K562 (cell line): Measurements from ENCODE around the gene SLC25A17. TPM values are rescaled to one million over a fixed set of nuclear protein-coding genes. Genes with fewer than 3 reads are reported as not detected.

Experiments
- ATAC-seq: fragments of 200-7000 bp; cut with Tn5 transposase; 3 replicates; pipeline ENCODE4 v1.9.1; 2020; ENCODE audit warnings: moderate library complexity
- BruUV-seq: library from RNA; stranded (reverse); fragments of 400-500 nt; replicated peaks from 2 replicates; lab custom pipeline; 2021; lab: Mats Ljungman, UMichigan
- CTCF ChIA-PET: fragments of 300-600 bp; formaldehyde crosslinking; extraction: SDS; loops from one replicate; lab custom pipeline; 2021; ENCODE audit warnings: low intra/inter-chr PET ratio; lab: Yijun Ruan, JAX
- POLR2A ChIA-PET: fragments of 300-600, 350-650 bp; sonication (Branson Sonifier 250); formaldehyde crosslinking; extraction: SDS; loops from one replicate; lab custom pipeline; 2021; ENCODE audit warnings: antibody characterized with exemption, inconsistent platforms; lab: Yijun Ruan, JAX
- DNase-seq, 4 experiments: peaks; one replicate each; pipeline versions ENCODE4 v3.0.0 to v3.0.0-alpha.2; 2011 to 2018; ENCODE audit warnings: low spot score in 3 of 4, mixed read lengths in 3 of 4; ENCODE audit errors: extremely low read depth in 1 of 4
- FAIRE-seq: peaks from 2 replicates; lab custom pipeline; 2011; peaks lifted over from hg19 to GRCh38; lab: Jason Lieb, UNC
- H2AFZ ChIP-seq: 2 replicates; pipeline ENCODE4 v1.6.0; 2011; ENCODE audit warnings: low read depth, low read length, control low read depth, inconsistent platforms
- H3K27ac ChIP-seq: fragments of 200-600 bp; 3 replicates; pipeline ENCODE4 v1.8.0; 2011; ENCODE audit warnings: low read depth, mild to moderate bottlenecking, control low read depth, inconsistent platforms, low read length, moderate library complexity, mixed read lengths; ENCODE audit errors: extremely low read depth
- H3K27me3 ChIP-seq, 2 experiments: fragments of 300-600 bp in 1 of 2; 2 replicates in 1 of 2; 3 replicates in 1 of 2; pipeline versions ENCODE4 v1.6.0 to v1.8.0; 2011; ENCODE audit warnings: inconsistent platforms in 2 of 2, low read length in 2 of 2, mild to moderate bottlenecking in 1 of 2, mixed read lengths in 1 of 2, moderate library complexity in 1 of 2; ENCODE audit not compliant: control insufficient read depth in 2 of 2, insufficient read depth in 2 of 2
- H3K36me3 ChIP-seq: fragments of 300-600 bp; 3 replicates; pipeline ENCODE4 v1.8.0; 2011; ENCODE audit warnings: mild to moderate bottlenecking, low read length, inconsistent platforms; ENCODE audit not compliant: control insufficient read depth, insufficient read depth
- H3K4me1 ChIP-seq, 2 experiments: fragments of 200-600 bp in 1 of 2; replicated peaks in 1 of 2; 2 replicates in 1 of 2; 3 replicates in 1 of 2; pipeline versions ENCODE4 v1.5.1 to v1.8.0; 2011; ENCODE audit warnings: inconsistent platforms in 2 of 2, low read length in 2 of 2, mild to moderate bottlenecking in 1 of 2, mixed read lengths in 1 of 2, moderate library complexity in 1 of 2; ENCODE audit not compliant: control insufficient read depth in 2 of 2, insufficient read depth in 2 of 2
- H3K4me2 ChIP-seq: 2 replicates; pipeline ENCODE4 v1.6.1; 2011; ENCODE audit warnings: low read length, control low read depth, inconsistent platforms, mixed read lengths; ENCODE audit not compliant: insufficient read depth
- H3K4me3 ChIP-seq: fragments of 200-600 bp; sonication (generic), shearing (Covaris generic); 2 replicates; pipeline ENCODE4 v1.5.1; 2016; ENCODE audit warnings: control low read depth, inconsistent platforms
- H3K79me2 ChIP-seq: fragments of 200-600 bp; 3 replicates; pipeline ENCODE4 v1.8.0; 2011; ENCODE audit warnings: low read length, inconsistent platforms; ENCODE audit not compliant: control insufficient read depth, insufficient read depth
- H3K9ac ChIP-seq, 2 experiments: 2 replicates each; pipeline versions ENCODE4 v1.6.0 to v1.6.1; 2011; ENCODE audit warnings: low read depth in 2 of 2, low read length in 2 of 2, control low read depth in 1 of 2, inconsistent platforms in 1 of 2, mild to moderate bottlenecking in 1 of 2, mixed read lengths in 1 of 2; ENCODE audit not compliant: insufficient read depth in 1 of 2
- H3K9me1 ChIP-seq: one replicate; pipeline ENCODE4 v1.6.0; 2011; ENCODE audit warnings: inconsistent platforms, mild to moderate bottlenecking, low read length, moderate library complexity; ENCODE audit not compliant: control insufficient read depth, insufficient read depth
- H3K9me3 ChIP-seq: replicated peaks from 2 replicates; pipeline ENCODE4 v1.5.1; 2011; ENCODE audit warnings: low read depth, low read length, inconsistent platforms; ENCODE audit not compliant: control insufficient read depth, insufficient read depth
- H4K20me1 ChIP-seq: replicated peaks from 2 replicates; pipeline ENCODE4 v1.6.1; 2011; ENCODE audit warnings: low read length, inconsistent platforms, mixed read lengths; ENCODE audit not compliant: control insufficient read depth, insufficient read depth
- CREB1 ChIP-seq, 2 experiments: sonication (generic) in 1 of 2; formaldehyde crosslinking in 1 of 2; IDR thresholded peaks; 2 replicates each; pipeline versions ENCODE4 v1.6.1 to v1.8.0; 2012 to 2022; ENCODE audit warnings: inconsistent platforms in 1 of 2, mild to moderate bottlenecking in 1 of 2, missing genetic modification reagents in 1 of 2, moderate library complexity in 1 of 2
- EZH2 ChIP-seq: IDR thresholded peaks from 2 replicates; pipeline ENCODE4 v1.6.1; 2012; ENCODE audit warnings: low read depth, mild to moderate bottlenecking, inconsistent platforms, low read length, borderline replicate concordance
- HOXB6 ChIP-seq: fragments of 250-450 bp; sonication (Bioruptor Pico); IDR thresholded peaks from 2 replicates; pipeline ENCODE4 v1.5.1; 2022; ENCODE audit warnings: mild to moderate bottlenecking, borderline replicate concordance
- KLF6 ChIP-seq: fragments of 250-450 bp; sonication (Bioruptor Pico); IDR thresholded peaks from 2 replicates; pipeline ENCODE4 v1.4.0; 2020; ENCODE audit warnings: mild to moderate bottlenecking, moderate library complexity, borderline replicate concordance
- ZNF121 ChIP-seq: sonication (generic); formaldehyde crosslinking; conservative IDR thresholded peaks from 2 replicates; pipeline ENCODE4 v1.8.0; 2022; ENCODE audit warnings: missing genetic modification reagents
- WGBS: fragments of 100-300 bp; shearing (Covaris generic); methylation state at CpG from one replicate; pipeline ENCODE4 v1.1.6; 2016; ENCODE audit warnings: low coverage, mixed read lengths; ENCODE audit not compliant: insufficient coverage; ENCODE audit errors: missing lambda C conversion rate; 5-methylcytosine and 5-hydroxymethylcytosine counted together
- in situ Hi-C: fragments of 300-500 bp; cut with MboI; formaldehyde crosslinking; loops from 4 replicates; pipeline ENCODE4 v1.15.0; 2018; ENCODE audit warnings: inconsistent platforms, mixed read lengths
- intact Hi-C: fragments of 100-400 bp; cut with micrococcal nuclease; formaldehyde crosslinking; loops from 2 replicates; pipeline ENCODE4 v1.14.2; 2022
- polyA plus RNA-seq, 8 experiments: library from polyadenylated mRNA; depleted of rRNA in 4 of 8; stranded (reverse) in 5 of 8; unstranded in 3 of 8; fragments of >200 nt; fragmentation: Nextera tagmentation in 2 of 8; fragmentation: Illumina TruSeq in 1 of 8; extraction: Ambion mirVana in 2 of 8; extraction: Trizol in 1 of 8; gene quantifications; 2 replicates each; pipeline versions ENCODE4 v1.2.1 to v1.2.3, GENCODE V29; 2011 to 2014; ENCODE audit warnings: inconsistent platforms in 1 of 8, missing spikeins in 1 of 8
- total RNA-seq, 7 experiments: library from RNA; depleted of rRNA in 6 of 7; stranded (reverse); fragments of >200 nt in 6 of 7; fragmentation: Illumina TruSeq in 2 of 7; extraction: Trizol in 2 of 7; gene quantifications; 2 replicates each; pipeline versions ENCODE4 v1.2.1 to v1.2.3, GENCODE V29; 2011 to 2021; ENCODE audit warnings: low replicate concordance in 1 of 7
- TF ChIP-seq, protein P1 (sequence below): fragments of 450-650 bp; IDR thresholded peaks from 2 replicates; pipeline ENCODE4 v1.6.1; 2017; ENCODE audit warnings: antibody characterized with exemption, mild to moderate bottlenecking

Gene SLC25A17
- total and polyA plus RNA-seq, 9 of the 15 experiments (the other 6 are each of a cell fraction or from before 2014, with no cell fraction given) = 32.6 to 136 (median 56.2) TPM

GRCh38 chr22:40808018-40808841, 10.9 kb downstream of the SLC25A17 start (continued):
- TF ChIP-seq HOXB6 (CRISPR knock-in tag) (no peak), EZH2 (no peak)
- TF ChIP-seq, protein P1, sequence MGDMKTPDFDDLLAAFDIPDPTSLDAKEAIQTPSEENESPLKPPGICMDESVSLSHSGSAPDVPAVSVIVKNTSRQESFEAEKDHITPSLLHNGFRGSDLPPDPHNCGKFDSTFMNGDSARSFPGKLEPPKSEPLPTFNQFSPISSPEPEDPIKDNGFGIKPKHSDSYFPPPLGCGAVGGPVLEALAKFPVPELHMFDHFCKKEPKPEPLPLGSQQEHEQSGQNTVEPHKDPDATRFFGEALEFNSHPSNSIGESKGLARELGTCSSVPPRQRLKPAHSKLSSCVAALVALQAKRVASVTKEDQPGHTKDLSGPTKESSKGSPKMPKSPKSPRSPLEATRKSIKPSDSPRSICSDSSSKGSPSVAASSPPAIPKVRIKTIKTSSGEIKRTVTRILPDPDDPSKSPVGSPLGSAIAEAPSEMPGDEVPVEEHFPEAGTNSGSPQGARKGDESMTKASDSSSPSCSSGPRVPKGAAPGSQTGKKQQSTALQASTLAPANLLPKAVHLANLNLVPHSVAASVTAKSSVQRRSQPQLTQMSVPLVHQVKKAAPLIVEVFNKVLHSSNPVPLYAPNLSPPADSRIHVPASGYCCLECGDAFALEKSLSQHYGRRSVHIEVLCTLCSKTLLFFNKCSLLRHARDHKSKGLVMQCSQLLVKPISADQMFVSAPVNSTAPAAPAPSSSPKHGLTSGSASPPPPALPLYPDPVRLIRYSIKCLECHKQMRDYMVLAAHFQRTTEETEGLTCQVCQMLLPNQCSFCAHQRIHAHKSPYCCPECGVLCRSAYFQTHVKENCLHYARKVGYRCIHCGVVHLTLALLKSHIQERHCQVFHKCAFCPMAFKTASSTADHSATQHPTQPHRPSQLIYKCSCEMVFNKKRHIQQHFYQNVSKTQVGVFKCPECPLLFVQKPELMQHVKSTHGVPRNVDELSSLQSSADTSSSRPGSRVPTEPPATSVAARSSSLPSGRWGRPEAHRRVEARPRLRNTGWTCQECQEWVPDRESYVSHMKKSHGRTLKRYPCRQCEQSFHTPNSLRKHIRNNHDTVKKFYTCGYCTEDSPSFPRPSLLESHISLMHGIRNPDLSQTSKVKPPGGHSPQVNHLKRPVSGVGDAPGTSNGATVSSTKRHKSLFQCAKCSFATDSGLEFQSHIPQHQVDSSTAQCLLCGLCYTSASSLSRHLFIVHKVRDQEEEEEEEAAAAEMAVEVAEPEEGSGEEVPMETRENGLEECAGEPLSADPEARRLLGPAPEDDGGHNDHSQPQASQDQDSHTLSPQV = no peak

- CTCF ChIA-PET = no interaction called here
- ATAC-seq = no peak
- TF ChIP-seq KLF6 (CRISPR knock-in tag) (no peak), ZNF121 (peak; percentile 40; the same call in 1 of the 2 replicates), CREB1 (IDR thresholded peaks at IDR 0.05) (no peak), CREB1 (CRISPR knock-in tag; IDR thresholded peaks at IDR 0.05) (no peak)
- TF ChIP-seq, all 486 proteins: peak for 1
- no TSS peak for BruUV-seq
- no peaks in the 10 kb centered on the region for H3K9me1 ChIP-seq
- H3K27me3 ChIP-seq = no peaks in the 10 kb centered on the region
- no peak for FAIRE-seq
- POLR2A ChIA-PET = no interaction called here
- H3K36me3 ChIP-seq = peaks cover 62% of the 10 kb centered on the region; the same call in 2 of the 3 replicates
- no peak overlapping the region for H3K4me2 ChIP-seq
- intact Hi-C loops (no loop called here), in situ Hi-C loops (no loop called here)
- no peak overlapping the region for H3K4me3 ChIP-seq
- no peak overlapping the region for H2AFZ ChIP-seq
- H3K27ac ChIP-seq = no peak overlapping the region
- WGBS = 80% methylated on average over 3 of the region's 3 CpGs
- no peak for DNase-seq
- no peak overlapping the region for H3K9ac ChIP-seq
- peaks cover 0 to 2% of the 10 kb centered on the region in 2 experiments; a peak in 2 of 5 replicates for H3K4me1 ChIP-seq
- H3K79me2 ChIP-seq = peaks cover 88% of the 10 kb centered on the region
- H3K9me3 ChIP-seq = no peaks in the 10 kb centered on the region
- H4K20me1 ChIP-seq = 0 out of 2 replicates have a peak, but pooled peaks cover 4% of the 10 kb centered on the region
These were observed 12.4 kb downstream of the SLC25A17 start for GRCh38 chr22:40806711-40807110.
